Activated B cell treated with CpG ODN at 0.5 μM for 24 hours (primary cell): ENCODE results near the gene SRPX. TPM values are rescaled to one million over a fixed set of nuclear protein-coding genes. Genes with fewer than 3 reads are reported as not detected.

Experiments used
- ATAC-seq: fragments of 200-7000 bp; cut with Tn5 transposase; one replicate; pipeline ENCODE4 v1.10.0; 2021; ENCODE audit warnings: low read depth, mild to moderate bottlenecking, moderate library complexity
- CTCF ChIA-PET: fragments of 350-600 bp; sonication (Branson Sonifier 250); formaldehyde crosslinking; loops from one replicate; lab custom pipeline; 2021; ENCODE audit warnings: antibody characterized with exemption; lab: Charles Lee
- POLR2A ChIA-PET: fragments of 350-600 bp; sonication (Branson Sonifier 250); formaldehyde crosslinking; loops from one replicate; lab custom pipeline; 2021; ENCODE audit warnings: antibody characterized with exemption; lab: Charles Lee
- DNase-seq: peaks from one replicate; pipeline ENCODE4 v3.0.0; 2022
- H3K27ac Mint-ChIP-seq: one replicate; pipeline ENCODE4 v1.8.0; 2020; ENCODE audit warnings: mixed read lengths
- H3K27me3 Mint-ChIP-seq: one replicate; pipeline ENCODE4 v1.8.0; 2021; ENCODE audit warnings: mixed read lengths
- H3K36me3 Mint-ChIP-seq: one replicate; pipeline ENCODE4 v1.8.0; 2021; ENCODE audit warnings: low read depth, mixed read lengths
- H3K4me1 Mint-ChIP-seq: one replicate; pipeline ENCODE4 v1.8.0; 2021; ENCODE audit warnings: mixed read lengths
- H3K4me3 Mint-ChIP-seq: one replicate; pipeline ENCODE4 v1.8.0; 2020; ENCODE audit warnings: mild to moderate bottlenecking, mixed read lengths
- H3K9me3 Mint-ChIP-seq: one replicate; pipeline ENCODE4 v1.8.0; 2020; ENCODE audit warnings: mixed read lengths
- intact Hi-C: fragments of 100-400 bp; cut with micrococcal nuclease; formaldehyde crosslinking; loops from one replicate; pipeline ENCODE4 v1.15.1; 2024
- total RNA-seq: library from RNA; stranded (reverse); gene quantifications from 2 replicates; pipeline ENCODE4 v1.2.3, GENCODE V29; 2022
- TF ChIP-seq, protein P1 (sequence below): fragments of 200-600 bp; IDR thresholded peaks from one replicate; pipeline ENCODE4 v1.8.0; 2022; ENCODE audit warnings: antibody characterized with exemption, mild to moderate bottlenecking

SRPX gene
- total RNA-seq, 1 donor from 2014 or later, result not detected

DNA sequence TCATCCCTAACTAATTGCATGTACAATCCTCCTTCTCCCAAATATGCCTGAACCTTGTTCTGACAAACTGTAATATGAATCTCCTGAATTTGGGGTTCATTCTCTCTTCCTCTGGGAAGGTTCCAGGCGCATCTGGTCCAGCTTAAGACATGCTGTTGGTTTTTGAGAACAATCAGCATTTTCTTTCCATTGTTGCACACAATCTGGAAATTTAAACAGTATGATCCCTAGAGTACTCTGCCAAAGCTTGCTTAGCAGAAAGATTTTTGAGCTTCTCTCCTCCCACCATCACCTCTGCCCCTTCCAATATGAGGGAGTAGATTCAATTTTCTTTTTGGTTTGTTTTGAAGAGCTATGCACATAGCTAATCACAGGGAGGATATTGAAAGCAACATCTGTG is 50.1 kb downstream of the SRPX start:
- Mint-ChIP-seq H3K9me3 (no peaks in the 10 kb centered on the region), H3K27ac (no peak overlapping the region), H3K27me3 (no peaks in the 10 kb centered on the region), H3K4me3 (no peak overlapping the region), H3K4me1 (no peaks in the 10 kb centered on the region), H3K36me3 (no peaks in the 10 kb centered on the region)
- no peak for ATAC-seq
- TF ChIP-seq, protein P1, sequence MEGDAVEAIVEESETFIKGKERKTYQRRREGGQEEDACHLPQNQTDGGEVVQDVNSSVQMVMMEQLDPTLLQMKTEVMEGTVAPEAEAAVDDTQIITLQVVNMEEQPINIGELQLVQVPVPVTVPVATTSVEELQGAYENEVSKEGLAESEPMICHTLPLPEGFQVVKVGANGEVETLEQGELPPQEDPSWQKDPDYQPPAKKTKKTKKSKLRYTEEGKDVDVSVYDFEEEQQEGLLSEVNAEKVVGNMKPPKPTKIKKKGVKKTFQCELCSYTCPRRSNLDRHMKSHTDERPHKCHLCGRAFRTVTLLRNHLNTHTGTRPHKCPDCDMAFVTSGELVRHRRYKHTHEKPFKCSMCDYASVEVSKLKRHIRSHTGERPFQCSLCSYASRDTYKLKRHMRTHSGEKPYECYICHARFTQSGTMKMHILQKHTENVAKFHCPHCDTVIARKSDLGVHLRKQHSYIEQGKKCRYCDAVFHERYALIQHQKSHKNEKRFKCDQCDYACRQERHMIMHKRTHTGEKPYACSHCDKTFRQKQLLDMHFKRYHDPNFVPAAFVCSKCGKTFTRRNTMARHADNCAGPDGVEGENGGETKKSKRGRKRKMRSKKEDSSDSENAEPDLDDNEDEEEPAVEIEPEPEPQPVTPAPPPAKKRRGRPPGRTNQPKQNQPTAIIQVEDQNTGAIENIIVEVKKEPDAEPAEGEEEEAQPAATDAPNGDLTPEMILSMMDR, result no peak
- ChIA-PET POLR2A (no interaction called here), CTCF (no interaction called here)
- DNase-seq, result no peak
- intact Hi-C loops, result no loop called here

DNA sequence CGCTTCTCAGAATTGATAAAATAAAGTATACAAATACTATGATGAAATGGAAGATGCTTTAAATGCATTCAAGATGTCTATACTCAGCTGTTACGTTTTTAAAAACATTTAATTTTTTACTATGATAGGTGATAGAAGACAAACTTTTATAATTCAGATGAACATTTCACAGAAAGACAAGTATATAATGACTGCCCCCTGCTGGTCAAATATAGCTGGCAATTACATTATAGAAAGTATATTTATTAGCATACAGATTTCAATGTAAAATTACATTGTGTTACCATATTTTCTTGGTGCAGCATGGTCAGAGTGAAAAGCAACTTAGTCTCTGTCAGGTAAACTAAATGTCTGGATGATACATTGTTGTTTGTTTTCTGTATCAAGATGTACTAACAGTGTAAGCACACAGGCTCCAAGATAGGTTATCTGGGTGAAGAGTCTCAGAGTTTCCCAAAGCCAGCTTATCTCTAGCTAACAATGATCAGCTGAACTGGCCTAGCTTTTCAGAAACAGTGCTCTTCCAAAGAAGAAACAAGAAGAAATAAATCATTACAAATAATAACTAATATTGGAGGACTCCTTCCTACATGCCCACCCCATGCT is 54.1 kb downstream of the SRPX start:
- TF ChIP-seq, protein P1, result peak; percentile 35
- H3K27me3 Mint-ChIP-seq, result no peaks in the 10 kb centered on the region
- no peak overlapping the region for H3K27ac Mint-ChIP-seq
- no peaks in the 10 kb centered on the region for H3K9me3 Mint-ChIP-seq
- POLR2A ChIA-PET, result no interaction called here
- CTCF ChIA-PET, result interaction anchor here (0.9 to 3.0 kb wide), 6 partner anchors 9 to 670 kb away, joined by 3 to 13 read pairs (median 4); no protein-coding TSS in a partner anchor
- H3K4me1 Mint-ChIP-seq, result no peaks in the 10 kb centered on the region
- ATAC-seq (no peak), DNase-seq (no peak)
- intact Hi-C loops, result loop anchor here (1.0 to 5.0 kb wide), 4 partner anchors 239 to 671 kb away; no protein-coding TSS in a partner anchor
- H3K36me3 Mint-ChIP-seq, result no peaks in the 10 kb centered on the region
- no peak overlapping the region for H3K4me3 Mint-ChIP-seq

DNA sequence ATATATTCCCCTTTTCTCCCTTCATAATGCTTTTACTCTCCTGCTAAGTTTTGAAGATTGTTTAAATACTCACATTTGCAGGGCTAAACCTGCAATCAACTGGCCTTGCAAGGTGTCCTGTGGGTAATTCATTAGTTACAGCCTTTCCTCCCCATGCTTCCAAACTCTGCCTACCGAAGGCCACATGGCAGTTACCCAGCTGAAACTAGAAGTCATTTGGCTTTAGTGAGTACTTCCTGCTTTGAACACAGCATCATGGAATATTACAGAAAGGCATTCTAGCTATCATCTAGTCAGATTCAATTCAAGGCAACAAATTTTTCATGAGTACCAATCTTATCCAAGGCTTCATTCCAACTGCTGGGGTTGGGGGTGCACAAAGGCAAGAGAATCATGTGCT is 55.6 kb downstream of the SRPX start:
- no peak overlapping the region for H3K27ac Mint-ChIP-seq
- intact Hi-C loops, result loop anchor here (5.0 kb wide), 1 partner anchor 238 kb away; no protein-coding TSS in a partner anchor

DNA sequence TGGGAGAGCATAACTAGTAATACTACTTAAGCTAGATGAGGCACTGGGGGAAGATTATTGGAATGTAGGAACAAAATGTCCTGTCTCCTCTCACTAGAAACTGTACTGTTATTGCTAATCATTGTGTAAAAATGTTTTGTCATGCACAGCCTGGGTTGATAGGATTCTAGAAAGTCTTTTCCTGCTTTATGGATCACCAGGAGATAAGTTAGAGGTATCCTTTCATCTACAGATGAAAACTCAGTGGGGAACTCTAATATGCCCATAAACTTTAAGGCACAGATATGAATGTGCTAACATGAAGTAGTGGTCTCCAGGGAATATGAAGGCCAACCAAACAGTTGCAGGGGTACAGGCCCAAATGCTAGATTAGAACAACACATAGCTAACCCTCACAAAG is 57.5 kb downstream of the SRPX start:
- DNase-seq, result no peak
- Mint-ChIP-seq H3K27ac (no peak overlapping the region), H3K4me1 (no peaks in the 10 kb centered on the region), H3K36me3 (no peaks in the 10 kb centered on the region), H3K9me3 (no peaks in the 10 kb centered on the region), H3K27me3 (no peaks in the 10 kb centered on the region), H3K4me3 (no peak overlapping the region)
- ChIA-PET CTCF (no interaction called here), POLR2A (no interaction called here)
- TF ChIP-seq, protein P1, result no peak
- intact Hi-C loops, result no loop called here
- ATAC-seq, result no peak

More for the DNA sequence above, 55.6 kb downstream of the SRPX start:
- CTCF ChIA-PET, result interaction anchor here (3.0 kb wide), 1 partner anchor 655 kb away, joined by 13 read pairs; no protein-coding TSS in a partner anchor
- ATAC-seq, result no peak
- no peak overlapping the region for H3K4me3 Mint-ChIP-seq
- H3K36me3 Mint-ChIP-seq, result no peaks in the 10 kb centered on the region
- no peaks in the 10 kb centered on the region for H3K27me3 Mint-ChIP-seq
- H3K4me1 Mint-ChIP-seq, result no peaks in the 10 kb centered on the region
- POLR2A ChIA-PET, result no interaction called here
- H3K9me3 Mint-ChIP-seq, result no peaks in the 10 kb centered on the region
- DNase-seq, result no peak
- TF ChIP-seq, protein P1, result no peak

DNA sequence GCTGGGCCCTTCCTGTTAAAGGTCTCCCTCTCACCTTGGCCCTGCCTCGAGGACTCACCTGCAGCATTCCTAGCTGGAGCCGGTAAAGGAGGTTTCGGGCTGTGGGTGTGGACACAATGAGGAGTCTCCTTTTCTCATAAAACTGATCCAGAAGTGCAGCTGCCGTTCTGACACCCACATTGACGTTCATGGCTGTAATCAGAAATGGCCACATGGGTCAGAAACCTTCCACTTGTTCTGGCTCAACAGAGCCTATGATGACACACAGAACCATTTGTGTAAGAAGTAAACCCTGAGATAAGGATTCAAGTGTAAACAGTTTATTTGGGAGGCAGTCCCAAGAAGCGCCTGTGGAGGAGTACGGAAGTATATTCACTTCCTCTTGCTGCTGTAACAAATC is 63.8 kb downstream of the SRPX start:
- POLR2A ChIA-PET, result no interaction called here

More for the DNA sequence above, 63.8 kb downstream of the SRPX start:
- TF ChIP-seq, protein P1, result no peak
- Mint-ChIP-seq H3K27me3 (no peaks in the 10 kb centered on the region), H3K4me1 (no peaks in the 10 kb centered on the region), H3K4me3 (no peak overlapping the region), H3K27ac (no peak overlapping the region), H3K9me3 (no peaks in the 10 kb centered on the region), H3K36me3 (no peaks in the 10 kb centered on the region)
- ATAC-seq (no peak), DNase-seq (no peak)
- intact Hi-C loops, result no loop called here
- CTCF ChIA-PET, result no interaction called here
